DMS79 (cell line): ENCODE results near the gene DNAJA1.
"Not testable (repeated sequence)": the region's sequence is repeated elsewhere in the genome, so short reads cannot be mapped to it uniquely, and the experiment has no call there.

Experiments
- DNase-seq: peaks from one replicate; lab custom pipeline; 2025; lab: John Stamatoyannopoulos, UW

Gene DNAJA1

DNA sequence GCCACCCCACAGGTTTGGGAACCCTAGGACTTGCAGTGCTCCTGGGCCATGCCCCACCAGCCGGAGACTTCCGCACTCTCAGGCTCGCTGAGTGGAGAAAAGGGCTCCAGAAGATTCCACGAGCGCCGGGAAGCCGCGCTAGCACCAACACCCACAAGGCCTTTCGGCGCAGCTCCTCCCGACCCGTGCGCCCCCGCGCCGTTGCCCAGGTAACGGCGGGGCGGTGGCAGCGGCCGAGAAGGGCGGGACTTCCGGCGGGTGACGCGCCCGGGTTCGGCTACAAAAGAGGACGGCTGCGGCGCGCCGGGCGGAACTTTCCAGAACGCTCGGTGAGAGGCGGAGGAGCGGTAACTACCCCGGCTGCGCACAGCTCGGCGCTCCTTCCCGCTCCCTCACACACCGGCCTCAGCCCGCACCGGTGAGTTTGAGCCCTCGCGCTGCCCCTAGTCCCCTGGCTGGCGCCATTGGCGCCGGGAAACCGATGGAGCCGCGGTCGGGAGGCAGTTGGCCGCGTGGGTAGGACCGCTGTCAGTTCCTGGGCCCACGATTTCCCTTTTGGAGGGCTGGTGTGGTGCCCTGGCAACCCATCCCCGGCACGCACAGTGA, at the start of gene DNAJA1:
Gene DNAJA1, plus strand, starts transcription at position 308 of the 606 bp plus-strand sequence. CDS start 1,212 bp downstream, outside the sequence.
- peak; percentile 77 for DNase-seq

DNA sequence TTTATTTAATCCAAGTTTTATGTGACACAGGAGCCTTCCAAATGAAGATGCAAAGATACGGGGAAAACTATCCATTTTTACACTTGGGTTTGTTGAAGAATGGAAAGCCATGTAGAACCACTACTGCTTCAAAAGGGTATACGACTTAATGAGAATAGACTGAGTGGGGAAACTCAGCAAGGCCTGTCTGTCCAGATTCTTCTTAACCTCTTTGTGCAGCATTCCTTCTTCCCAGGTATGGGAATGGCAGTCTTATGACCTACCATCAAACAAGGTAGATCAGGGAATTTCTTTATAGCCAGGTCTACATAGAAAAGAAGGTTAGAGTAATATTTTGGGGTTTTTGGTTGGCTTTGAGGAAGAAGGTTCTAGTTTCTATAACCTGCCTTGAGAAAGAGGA, 47.0 kb upstream of the DNAJA1 start:
- DNase-seq = no peak

DNA sequence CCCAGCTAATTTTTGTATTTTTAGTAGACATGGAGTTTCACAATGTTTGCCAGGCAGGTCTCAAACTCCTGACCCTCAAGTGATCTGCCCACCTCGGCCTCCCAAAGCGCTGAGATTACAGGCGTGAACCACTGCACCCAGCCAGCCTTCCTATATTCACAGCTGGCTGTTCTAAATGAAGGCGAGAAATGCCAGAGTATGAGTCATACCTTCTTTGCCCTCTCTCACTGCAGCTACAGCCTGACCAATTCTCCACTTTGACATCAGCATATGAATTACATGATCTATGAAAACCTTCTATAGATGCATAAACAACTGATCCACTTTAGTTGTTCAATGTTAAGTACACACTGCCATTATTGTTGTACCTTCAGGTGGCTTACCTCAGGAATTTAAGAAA, 38.1 kb upstream of the DNAJA1 start:
- DNase-seq = no peak

DNA sequence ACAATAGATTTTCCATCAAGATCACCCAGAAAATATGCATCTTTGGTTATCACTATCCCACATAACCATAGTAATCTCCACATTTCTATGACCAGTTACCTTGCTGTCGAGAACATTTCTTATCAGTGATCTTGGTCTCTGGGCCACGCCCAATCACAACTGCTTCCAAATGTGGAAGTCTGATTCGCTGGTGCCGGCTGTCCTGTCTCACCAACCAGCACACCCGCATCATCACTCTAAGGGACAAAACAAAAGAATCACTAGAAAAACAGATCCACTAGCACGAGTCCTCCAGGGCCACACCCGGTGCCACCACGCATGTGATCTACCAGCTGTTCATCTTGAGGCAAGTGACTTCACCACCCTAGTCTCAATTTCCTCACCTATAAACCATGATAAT, 35.4 kb upstream of the DNAJA1 start:
- no peak for DNase-seq

DNA sequence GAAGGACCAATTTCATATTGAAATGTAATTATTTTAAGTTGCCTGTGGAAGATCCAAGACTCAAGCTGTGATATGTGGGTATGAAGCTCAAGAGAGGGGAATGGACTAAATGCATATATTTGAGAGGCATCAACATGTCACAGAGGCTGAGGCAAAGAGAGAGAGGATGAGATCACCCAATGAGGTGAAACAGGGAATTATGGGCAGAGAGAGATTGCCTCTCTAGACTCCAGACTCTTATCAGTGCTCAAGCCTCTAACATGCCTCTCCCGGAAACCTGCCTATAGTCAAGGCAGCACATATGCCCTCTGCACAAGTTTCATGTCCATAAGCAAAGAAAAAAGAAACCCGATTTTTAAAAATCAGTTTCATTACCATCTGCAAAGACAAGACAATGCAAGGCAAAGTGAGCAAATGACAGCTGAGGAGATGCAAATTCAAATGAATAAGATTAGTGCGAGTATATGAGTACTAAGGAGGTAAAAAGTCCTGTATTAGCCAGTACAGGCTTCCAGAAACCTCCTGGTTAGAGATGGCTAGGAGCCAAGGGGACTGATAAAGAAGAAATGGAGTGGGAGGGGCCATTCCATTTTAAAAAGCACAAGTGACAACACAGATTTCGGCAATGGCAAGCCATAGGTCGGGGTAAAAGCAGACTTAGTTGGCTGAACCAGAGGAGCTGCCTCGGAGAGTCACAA, 33.0 kb upstream of the DNAJA1 start:
- DNase-seq = no peak

DNA sequence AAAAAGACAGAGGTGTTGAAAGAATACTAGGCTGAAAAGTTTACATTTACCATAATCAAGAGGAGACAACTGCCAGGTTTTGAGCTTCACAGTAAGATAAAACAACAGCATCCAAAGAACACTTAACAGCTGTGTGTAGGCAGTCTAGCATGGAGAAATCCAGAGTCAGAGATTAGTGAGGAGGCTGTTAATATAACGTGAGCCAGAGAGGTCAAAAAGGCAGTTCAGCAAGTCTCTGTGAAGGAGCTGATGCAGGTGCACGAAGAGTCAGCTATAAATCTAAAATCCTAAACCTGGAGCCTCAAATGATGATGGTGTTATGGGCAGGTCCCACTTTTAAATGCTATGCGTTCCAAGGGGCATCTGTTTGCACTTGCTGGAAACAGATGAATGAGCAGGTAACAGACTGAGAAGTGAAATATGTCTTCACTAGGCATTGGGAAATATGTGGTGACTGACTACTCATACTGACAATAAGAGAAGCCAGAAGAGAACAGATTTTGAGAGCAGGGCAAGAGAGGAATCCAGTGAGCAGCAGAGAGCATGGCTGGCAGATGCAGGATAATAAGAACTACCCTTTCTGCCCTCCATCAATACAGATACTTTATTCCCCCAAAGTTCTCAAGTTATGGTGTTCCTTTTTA, 32.4 kb upstream of the DNAJA1 start:
- peak; percentile 16 for DNase-seq

DNA sequence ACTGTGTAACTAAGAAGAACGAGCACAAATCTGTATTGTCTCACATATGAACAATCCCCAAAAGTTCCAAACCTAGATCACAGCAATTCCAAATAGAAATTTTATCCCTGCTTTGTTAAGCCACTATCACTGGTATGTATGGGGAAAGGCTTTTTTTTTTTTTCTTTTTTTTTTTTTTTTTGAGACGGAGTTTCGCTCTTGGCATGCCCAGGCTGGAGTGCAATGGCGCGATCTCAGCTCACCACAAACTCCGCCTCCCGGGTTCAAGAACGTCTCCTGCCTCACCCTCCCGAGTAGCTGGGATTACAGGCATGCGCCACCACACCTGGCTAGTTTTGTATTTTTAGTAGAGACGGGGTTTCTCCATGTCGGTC, 24.4 kb upstream of the DNAJA1 start:
- DNase-seq = peak; percentile 34

DNA sequence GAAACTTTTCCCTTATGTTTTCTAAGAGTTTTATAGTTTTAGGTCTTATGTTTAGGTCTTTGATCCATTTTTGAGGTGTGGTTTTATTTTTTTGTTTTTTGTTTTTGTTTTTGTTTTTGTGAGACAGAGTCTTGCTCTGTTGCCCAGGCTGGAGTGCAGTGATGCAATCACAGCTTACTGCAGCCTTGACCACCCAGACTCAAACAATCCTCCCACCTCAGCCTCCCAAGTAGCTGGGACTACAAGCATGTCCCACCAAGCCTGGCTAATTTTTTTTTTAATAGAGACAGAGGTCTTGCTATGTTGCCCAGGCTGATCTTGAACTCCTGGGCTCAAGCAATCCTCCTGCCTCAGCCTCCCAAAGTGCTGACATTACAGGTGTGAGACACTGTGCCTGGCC, 19.7 kb upstream of the DNAJA1 start:
- not testable (repeated sequence) for DNase-seq

DNA sequence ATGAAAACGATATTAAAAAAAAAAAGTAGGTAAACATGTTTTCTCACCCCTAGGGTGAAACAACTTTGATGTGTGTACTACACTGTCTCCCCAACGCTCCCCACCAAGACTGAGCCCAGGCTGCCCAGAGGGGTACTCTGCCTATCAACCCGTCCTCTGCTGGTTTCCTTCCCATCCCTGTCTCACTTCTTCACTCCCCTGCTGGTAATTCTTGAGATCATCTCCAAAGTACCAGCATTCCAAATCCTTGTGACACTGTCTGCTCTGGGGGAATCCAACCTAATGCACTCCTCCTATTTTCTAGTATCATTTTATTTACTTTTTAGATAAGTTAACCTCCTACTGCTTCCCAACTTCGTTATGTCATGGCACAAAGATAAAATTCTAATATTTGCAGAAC, 17.3 kb upstream of the DNAJA1 start:
- DNase-seq = no peak

DNA sequence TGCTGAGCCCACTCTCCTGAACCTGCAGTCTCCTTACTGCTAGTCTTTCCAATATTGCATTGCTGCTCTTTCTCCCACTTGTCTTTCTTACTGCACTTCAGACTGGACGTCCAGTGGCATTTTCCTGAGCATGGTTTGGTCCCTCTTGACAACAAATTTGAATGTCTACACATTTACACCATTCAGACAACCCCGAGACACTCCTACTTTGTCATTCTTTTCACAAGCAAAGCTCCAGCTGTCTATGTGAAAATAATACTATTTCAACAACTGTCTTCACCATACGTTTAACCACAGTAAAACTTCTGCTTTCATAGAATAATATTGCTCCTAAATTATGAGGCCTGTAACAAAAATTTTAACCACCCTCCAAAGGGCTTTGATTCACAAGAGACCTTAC, 13.2 kb upstream of the DNAJA1 start:
- no peak for DNase-seq

DNA sequence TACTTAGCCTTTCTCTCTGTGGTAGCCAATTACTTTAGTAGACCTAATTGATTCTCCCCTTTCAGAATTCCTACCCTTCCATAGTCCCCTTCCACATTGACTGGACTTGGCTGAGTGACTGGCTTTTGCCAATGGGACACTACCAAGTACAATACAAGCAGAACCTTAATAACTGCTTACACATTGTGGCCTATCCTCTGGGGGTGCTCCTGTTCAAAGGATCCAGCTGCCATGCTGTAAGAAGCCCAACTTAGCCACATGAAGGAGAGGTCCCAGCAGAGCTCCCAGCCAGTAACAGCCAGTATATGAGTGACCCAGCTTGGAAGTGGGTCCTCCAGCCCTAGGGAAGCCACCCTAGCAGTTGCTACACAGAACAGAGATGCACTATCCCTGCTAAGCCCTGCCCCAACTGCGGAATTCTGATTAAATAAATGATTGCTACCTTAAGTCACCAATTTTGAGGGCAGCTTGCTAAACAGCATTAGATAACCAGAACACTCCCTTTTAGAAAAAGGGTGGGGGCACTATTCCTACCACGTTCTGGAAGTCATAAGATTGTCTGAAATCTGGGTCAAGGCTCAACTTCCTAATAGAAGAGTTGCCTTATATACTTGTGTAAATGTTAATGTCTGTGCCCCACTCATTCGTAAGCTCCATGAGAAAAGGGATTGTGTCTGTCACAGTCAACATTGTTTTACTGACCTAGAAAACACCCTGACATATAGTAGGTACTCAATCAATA, 12.6 kb upstream of the DNAJA1 start:
- DNase-seq = no peak

DNA sequence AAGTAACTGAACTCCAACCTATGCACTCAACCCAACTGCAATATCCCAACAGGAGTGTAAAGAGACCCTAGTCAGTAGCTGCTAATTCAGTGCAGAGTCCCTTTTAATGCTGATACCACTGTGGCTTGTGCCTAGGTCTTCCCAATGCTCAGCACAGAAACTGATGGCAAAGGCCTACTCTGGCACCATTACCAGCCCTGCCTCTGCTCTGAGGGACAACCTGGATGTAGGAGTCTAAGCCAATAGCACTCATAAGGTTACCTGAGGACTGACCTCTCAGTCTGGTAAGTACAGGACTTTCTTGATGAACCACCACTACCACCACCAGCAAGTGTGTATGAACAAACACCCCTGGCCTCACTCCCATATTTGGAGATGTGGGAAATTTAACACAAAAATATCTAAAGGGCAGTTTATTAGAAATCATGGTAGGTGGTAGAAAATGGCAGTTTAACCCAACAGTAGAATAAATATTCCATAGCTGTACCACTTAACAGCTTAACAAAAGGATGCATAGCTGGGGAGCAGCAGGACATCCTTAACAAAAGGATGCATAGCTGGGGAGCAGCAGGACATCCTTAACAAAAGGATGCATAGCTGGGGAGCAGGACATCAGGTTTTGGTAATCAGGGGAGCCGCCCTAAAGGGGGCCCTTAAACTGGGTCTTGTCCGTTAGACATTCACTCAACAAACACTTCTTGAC, 11.0 kb upstream of the DNAJA1 start:
- no peak for DNase-seq

DNA sequence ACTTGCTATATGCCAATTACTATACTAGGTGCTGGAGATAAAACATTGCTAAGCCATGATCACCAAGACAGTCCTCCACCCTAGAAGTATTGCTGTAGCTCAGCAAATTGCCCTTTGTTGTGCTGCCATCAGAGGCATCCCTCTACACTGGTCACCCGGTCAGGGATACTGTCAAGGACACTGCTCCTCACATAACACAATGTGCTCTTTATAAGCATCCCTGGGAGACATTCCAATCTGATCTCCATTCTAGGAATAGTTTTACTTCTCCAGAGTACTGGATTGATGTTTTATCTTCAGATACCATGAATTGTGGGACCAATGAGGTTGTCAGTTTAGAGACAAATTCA, 10.4 kb upstream of the DNAJA1 start:
- no peak for DNase-seq

DNA sequence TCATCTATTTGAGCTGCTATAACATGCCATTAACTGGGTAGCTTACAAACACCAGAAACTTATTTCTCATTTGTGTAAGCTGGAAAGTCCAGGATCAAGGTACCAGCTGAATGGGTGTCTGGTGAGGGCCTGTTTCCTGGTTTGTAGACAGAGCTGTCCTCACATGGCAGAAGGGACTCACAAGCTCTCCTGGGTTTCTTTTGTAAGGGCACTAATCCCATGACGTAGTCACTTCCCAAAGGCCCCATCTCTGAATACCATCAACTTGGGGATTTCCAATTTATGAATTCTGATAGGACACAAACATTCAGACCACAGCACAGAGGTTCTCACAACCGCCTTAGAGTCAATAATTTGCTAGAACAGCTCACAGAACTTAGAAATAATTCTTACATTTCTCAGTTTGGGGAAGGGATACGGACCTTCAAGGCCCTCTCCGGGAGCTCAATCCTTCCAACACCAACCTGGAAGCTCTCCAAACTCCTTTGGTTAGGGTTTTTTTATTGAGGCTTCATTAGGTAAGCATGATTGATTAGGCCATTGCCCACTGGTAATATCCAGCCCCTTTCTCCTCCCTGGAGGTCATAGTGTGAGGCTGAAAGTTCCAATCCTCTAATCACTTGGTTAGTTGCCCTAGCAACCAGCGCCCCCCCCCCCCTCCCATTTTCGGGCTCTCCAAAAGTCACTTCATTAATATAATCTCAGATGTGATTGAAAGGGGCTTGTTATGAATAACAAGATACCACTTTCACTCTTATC, 7.6 kb upstream of the DNAJA1 start:
- DNase-seq = no peak

DNA sequence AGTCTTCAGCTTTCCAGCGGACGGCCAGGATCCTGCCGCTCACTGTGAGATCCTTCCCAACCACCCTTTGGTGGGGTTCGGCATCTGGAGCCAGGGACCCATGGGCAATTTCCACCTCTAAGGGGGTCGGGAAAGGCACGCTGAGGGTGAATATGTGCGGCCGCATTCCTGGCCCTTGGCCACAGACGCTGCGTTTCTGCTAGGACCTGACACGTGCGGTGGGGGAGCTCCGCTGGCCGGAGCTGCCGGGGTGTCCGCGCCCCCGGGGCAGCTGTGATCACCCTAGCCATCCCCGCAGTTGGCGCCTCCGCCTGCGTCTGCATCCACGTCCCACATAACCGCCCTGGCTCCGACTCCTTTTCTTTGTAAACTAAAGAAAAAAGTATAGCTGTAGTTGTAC, 5.3 kb upstream of the DNAJA1 start:
- DNase-seq = no peak

DNA sequence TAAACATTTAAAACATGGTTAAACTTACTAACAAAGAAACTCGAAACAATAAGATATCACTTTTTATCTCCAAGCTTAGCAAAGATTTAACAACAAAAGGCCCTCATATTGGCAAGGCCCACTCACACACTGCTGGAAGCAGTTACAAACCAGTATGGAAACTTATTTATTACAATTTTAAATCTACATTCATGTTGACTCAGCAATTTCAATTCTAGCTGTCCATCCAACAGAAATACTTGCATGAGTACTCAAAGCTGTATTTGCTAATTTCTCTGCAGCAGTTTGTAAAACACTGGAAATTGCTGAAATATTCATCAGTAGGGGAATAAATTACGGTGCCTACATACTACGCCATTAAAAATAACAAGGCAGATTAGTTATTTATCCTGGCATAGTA, 2.8 kb upstream of the DNAJA1 start:
- DNase-seq = no peak

DNA sequence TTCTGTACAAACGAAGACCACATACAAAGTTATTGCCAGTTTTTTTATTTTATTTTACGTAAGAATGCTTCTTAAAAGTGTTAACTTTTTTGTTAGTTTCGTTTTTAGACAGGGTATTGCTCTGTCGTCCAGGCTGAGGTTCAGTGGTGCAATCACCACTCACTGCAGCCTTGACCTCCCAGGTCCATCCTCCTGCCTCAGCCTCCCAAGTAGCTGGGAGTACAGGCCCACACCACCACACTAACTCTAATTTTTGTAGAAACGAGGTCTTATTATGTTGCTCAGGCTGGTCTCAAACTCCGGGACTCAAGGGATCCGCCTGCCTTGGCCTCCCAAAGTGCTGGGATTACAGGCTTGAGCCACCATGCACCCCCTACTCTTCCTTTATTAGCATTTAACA, 2.3 kb upstream of the DNAJA1 start:
- DNase-seq = no peak

DNA sequence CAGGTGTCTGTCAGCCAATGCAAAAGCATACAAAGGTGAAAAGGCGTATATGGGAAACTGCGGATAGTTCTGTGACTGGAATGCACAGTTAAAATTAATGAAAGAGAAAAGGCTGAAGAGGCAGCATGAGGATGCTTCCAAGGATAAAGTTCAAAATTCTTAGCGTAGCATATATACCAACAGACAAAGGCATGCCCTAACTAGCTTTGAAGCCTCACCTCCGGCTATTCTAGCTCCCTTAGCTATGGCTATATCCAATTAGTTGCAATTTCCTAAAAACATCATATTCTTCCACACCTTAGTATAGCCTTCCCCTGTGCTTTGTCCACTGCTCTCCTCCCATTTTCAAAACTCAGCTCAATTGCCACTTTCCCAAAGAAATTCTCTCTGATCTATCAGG, 1.4 kb upstream of the DNAJA1 start:
- DNase-seq = no peak

DNA sequence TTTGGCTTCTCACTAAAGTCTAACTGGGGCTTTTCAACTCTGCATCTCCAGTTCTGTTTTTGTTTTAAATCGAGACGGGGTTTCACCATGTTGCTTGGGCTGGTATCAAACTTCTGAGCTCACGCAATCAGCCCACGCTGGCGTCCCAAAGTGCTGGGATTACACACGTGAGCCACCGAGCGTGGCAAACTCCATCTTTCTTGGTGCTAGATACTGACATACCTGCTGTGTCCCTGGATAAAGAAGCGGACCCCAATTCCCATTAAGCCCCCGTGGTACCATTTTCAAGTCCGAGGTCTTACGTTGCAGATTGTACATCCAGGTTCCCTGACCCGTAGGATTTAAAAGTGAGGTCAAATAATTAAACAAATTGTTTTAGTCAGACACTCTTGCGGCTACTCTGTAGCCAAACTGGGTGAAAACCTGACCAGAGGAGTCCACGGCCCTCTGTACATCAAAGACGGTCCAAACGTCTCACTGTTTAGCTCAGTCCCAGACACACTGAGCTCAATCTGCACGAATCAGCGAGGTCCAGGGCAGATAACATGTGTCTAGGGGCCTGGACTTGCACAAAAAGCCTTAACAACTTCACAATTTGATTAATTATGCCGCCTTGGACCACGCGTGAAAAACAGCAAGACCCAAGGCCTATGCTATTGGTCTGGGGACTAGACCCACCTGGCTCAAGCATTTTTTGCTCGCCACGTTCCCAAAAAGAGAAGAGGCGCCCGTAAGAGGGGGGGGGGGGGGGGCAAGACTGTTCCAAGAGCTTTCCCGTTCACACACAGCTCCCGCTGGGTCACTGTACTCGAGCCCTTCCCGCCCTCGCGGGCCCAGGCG, 727 bp upstream of the DNAJA1 start:
- DNase-seq = peak; percentile 25

DNA sequence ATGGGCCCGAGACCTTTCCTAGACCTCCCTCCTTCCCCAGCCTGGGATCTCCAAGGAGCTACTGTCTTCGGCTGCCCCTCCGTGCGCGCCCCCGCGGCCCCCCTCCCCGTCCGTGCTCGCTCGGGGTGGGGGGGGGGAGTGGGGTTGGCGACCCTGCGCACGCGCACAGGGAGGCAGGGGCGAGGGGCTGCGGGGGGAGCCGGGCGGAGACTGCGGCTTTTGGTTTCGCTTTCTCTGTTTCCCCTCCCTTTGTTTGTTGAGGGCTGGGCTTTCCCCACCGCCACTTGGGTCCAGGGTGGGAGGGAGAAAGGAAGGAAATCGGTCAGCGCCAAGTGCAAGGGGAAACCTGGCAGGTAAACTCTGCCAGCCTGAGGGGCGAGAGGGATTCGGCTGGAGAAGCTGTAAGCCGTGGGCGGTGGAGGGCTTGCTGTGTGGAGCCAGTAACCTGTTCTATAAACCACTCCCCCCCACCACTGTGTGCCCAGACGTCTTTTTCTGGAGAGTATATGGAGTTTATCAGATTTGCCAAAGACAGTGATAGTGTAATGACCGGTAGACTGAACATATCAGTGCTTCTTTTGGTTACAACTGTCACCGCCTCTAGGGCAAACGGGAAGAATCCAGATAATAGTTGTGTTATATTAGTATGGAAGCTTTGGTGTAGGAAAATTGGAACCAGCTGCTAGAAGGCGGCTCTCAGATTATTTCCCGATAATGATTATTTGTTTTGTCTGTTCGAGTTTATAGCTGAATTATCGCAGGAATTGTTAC, 684 bp downstream of the DNAJA1 start:
- peak; percentile 87 for DNase-seq
